Stimulated activated CD8-positive, alpha-beta memory T cell treated with anti-CD3 and anti-CD28 coated beads, Interleukin-7, amount 100 ng/mL, for 4 hours (primary cell): Measurements from ENCODE around the gene RUNX1.

ENCODE experiments used
- DNase-seq, 2 donors: peaks; one replicate each; pipeline ENCODE4 v3.0.0-alpha.2; 2020; ENCODE audit warnings: low read depth in 2 of 2

Gene RUNX1

DNA sequence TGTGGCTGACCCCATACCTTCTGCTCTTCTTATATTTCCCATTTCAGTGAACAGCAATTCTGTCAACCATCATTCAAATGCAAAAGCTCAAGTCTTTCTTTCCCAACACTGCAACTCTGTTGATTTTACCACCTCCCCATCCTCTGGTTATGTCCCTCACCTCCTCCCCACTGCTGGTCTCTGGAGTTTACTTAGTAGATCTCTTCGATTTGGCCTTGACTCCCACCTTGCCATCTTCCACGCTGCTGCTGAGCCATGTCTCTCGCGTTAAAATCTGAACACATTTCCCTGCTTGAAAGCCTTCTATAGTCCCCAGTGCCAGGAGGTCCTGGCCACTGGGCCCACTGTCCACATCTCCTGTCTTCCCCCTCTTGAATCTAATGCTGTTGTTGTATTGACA is 125.5 kb downstream of the RUNX1 start:
- DNase-seq, result no peak

DNA sequence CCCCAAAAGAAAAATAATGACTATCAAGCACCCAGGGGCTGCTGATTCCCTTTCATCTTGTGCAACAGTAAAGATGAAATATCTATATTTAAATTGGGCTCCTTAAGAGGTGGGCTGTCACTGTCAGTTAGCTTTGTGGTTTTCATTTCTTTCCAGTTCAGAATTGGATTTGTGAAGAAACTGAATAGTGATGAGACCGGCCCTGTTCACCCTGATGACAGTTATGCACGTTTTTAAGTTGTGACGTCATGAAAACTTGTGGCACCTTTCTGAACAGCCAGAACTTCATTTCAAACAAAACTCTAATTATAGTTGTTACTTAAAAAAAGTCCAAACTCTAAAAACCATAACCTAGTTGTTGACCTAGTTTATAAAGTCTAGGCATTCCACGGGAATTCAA is 125.9 kb downstream of the RUNX1 start:
- DNase-seq, result no peak

GRCh38 chr21:34922479-34922878 is 126.6 kb downstream of the RUNX1 start:
- DNase-seq, result no peak

DNA sequence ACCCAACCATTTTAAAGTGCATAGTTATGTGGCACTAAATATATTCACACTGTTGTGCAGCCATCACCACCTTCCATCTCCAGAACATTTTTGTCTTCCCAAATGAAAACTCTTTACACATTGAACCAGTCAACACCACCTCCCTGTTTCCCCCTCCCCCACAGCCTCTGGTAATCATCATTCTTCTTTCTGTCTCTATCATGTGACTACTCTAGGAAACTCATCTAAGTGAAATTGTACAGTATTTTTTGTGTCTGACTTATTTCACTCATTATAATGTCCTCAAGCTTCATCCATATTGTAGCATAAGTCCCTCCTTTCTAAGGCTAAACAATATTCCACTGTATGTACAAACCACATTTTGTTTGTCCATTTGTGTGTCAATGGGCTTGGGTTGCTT is 128.0 kb downstream of the RUNX1 start:
- DNase-seq, result no peak

DNA sequence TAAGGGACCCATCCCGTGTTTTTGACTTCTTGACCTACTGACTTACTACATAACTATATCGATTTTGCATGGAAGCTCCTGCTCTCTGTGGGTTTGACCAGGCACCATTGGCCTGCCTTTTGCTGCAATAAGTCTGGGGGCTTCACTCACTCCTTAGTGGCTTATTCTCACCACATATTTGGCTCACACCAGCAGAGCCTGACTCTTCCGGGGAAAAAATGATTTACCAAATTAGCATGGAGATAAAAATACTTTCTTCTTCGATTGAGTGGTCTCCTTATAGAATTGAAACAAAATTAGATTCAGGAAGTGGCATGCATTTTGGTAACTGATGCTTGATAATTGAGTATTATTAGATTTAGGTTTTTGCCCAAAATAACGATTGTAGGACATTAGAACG is 129.7 kb downstream of the RUNX1 start:
- DNase-seq, result no peak

DNA sequence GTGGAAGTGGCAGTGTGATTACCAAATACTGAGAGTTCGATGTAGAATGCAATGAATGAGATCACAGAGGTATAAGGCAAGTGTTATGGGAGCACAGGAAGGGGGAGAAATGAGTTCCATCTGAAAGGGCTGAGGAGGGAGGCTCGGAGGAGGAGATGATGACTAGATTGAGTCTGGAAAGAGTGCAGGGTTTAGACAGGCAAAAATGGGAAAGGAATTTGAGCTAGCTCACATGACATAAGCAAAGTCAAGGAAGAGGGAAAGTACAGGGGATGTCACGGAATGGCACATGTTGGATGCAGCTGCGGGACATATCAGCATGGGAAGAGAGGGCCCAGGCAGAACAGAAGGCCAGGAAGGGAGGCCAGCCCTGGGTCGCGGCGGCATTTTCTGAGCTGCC is 132.7 kb downstream of the RUNX1 start:
- DNase-seq, result no peak

GRCh38 chr21:34915364-34915841 is 133.7 kb downstream of the RUNX1 start:
- DNase-seq, result no peak

DNA sequence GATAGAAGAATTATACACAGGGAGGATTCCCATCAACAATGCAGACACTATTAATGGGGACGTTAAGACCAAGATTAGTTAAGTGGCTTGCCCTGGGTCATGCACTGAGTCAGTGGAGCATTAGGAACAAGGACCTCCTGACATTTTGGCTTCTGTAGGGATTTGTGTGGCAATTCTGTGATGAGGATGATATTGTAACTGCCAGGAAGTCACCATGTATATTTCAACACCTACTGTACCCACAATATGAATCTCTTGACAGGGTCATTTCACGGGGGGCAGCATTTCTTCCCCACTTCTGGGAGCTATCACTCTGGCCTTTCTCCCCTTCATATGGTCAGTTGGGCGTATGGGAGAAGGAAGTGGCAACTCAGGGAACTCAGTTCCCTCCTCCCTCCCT is 134.9 kb downstream of the RUNX1 start:
- DNase-seq, result no peak

DNA sequence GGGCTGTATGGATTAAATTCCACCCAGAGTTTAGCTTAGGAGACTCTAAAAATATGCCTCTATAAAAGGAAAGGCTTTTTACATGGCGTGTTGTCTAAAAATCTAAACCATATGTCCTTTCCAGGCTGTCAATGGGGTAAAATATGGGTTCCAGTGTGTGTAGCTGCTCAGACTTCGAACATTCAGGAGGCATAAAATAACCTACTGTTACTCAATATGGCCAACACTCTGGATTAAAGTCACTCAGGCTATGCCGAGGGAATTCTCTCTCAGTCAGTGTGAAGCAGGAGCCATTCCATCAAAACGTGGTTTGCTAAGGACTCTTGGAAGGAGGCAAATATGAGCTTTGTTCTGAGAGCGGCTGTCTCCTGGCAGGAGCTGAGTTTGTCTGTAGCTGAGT is 135.3 kb downstream of the RUNX1 start:
- no peak for DNase-seq

DNA sequence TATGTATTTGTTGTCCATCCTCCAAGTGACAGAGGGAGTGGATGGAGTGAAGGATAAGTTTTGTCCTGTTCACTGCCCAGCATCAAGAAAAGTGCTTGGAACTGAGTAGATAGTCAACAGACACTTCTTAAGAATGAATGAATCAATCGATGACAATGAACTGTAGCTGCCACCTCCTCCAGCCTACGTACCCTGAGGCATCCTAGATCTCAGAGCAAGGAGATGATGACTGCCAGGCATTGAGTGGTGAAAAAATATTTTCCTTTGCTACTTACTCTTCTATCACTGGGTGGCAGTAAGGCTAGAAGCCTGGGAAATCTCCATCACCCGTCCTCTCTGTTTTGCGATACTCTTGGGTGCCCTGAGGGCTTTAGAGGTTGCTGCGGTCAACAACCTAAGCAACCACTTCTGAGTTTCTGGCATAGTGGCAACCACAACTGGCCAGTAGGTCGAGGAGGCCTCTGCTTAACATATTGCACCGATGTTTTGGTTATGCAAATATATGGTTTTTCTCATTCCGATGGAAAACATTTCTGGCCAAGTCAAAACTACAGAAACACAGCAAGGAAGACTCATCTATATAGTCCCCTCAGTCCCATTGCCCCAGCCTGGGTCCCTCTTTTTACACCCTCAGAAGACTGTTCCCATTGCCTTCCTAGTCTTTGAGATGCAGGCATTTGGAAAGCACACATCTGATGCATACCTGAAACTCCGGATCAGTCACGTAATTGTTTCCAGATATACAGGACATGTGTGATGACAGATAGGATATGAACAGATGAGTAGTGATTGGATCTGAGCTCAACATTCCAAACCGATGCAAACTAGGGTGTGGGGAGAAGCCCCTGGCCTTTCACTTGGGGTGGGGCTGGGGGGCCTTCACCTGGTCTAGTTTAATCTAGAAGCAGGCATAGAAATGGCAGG is 136.8 kb downstream of the RUNX1 start:
- no peak for DNase-seq

- no peak for DNase-seq
Measured at GRCh38 chr21:34911360-34911759, 137.7 kb downstream of the RUNX1 start.

- no peak for DNase-seq
Measured at GRCh38 chr21:34910396-34910795, 138.7 kb downstream of the RUNX1 start.

- DNase-seq, result no peak
Measured at GRCh38 chr21:34909492-34910292, 139.4 kb downstream of the RUNX1 start.

DNA sequence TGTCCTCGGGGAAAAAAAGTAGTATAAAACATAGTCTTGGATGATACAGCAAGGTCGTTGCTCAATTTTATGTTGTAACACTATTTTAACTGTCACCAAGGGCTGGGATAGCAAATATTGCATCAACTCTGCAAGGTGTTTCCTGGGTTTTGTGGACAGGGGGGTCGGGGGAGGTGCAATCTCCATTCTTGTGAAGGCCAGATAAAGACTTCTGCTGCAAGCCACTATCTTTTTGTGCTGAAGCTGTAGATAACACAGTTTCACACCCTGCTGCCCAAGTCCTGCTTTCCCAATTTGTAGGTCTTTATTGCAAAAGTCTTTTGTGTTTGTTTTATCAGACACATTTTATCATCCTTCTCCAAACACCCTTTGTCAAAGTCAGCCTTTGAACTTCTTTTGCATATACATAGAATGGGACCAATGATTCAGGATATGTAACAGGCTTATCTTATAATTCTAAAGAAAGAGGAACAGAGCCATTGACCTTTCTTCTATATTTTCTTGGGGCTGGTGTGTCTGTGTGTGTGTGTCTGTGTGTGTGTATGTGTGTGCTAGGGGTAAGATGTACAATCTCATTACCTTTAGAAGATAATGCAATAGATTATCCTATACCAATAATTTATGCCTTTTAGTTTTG is 140.6 kb downstream of the RUNX1 start:
- no peak for DNase-seq

- DNase-seq, result no peak
Measured at GRCh38 chr21:34907461-34908418, 141.4 kb downstream of the RUNX1 start.

DNA sequence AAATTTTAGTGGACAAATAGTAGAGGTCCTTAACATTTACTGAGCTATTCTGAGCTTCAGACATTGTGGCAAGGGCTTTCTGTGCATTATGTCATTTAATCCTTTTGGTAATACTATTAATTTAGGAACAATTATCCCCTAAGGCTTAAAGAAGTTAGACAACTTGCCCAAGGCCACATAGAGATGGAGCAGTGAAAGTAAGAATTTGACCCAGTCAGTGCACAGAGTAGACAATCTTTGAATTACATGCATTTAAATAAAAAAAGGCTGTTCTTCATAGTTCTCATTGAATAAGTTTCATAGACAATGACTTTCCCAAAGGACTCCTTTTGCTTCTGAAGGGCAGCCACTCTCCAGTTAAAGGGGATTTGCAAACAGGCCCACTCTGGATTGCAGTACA is 142.7 kb downstream of the RUNX1 start:
- DNase-seq, result no peak

GRCh38 chr21:34905218-34905537 is 143.9 kb downstream of the RUNX1 start:
- no peak for DNase-seq

GRCh38 chr21:34904526-34905217 is 144.4 kb downstream of the RUNX1 start:
- DNase-seq, result no peak

- no peak for DNase-seq
Measured at GRCh38 chr21:34900376-34900775, 148.7 kb downstream of the RUNX1 start.

DNA sequence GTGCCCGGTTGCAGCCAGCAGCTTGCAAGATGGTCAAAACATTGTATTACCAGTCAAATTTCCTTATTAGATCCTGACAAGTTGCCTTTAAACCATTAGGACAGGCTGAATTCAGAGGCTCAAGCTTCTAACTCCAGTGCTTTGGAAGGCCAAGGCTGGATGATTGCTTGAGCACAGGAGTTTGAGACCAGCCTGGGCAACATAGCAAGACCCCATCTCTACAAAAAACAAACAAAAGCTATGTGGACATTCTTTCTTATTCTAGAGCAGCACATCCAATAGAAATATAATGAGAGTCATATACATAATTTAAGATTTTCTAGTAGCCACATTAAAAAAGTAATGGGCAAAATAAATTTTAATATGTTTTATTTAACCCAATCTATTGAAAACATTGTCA is 149.3 kb downstream of the RUNX1 start:
- no peak for DNase-seq

- no peak for DNase-seq
Measured at GRCh38 chr21:34899302-34899701, 149.8 kb downstream of the RUNX1 start.
